ENCODE measurements around the gene SPATA31C2.

SPATA31C2 gene

DNA sequence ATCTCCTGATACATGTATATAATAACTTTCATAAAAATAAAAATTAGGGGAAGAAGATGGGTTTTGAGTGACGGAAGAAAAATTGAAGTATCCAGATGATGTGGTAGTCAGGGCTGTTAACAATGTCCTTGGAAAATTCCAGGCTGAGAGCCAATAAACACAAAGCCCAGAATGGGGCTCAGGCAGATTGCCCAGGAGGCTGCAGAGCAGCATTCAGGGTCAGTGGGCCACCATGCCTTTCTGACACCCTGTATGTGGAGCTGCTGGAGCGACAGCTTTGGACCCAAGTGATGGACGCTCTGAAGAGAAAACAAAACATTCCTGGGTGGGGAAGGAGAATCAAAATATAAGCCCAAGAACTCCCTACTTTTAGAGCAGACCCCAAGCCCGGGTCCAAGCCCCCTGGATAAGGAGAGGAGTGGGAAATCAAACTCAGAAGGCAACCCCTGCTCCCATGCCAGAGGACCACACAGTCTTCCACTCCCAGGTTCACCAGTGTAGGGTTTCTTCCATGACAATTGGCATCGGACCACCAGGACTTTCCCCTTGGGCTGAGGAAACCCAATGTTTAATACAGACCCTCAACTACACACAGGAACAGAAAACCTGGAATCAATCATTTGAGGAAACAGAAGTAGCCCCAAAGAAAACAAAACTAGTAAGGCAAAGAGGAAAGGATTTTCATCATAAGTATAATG is 45.7 kb upstream of the SPATA31C2 start:
- H3K27me3 ChIP-seq (ENCODE audit: control insufficient read depth, low read length), result no peaks in the 10 kb centered on the region
- H3K36me3 ChIP-seq (ENCODE audit: control insufficient read depth, low read length), result no peaks in the 10 kb centered on the region
- no peak overlapping the region for H3K4me3 ChIP-seq (ENCODE audit: low read length)
- H3K9me3 ChIP-seq (ENCODE audit: control insufficient read depth, insufficient read depth, low read length), result no peaks in the 10 kb centered on the region
- H3K27ac ChIP-seq (ENCODE audit: low read depth, low read length), result no peak overlapping the region
- no peaks in the 10 kb centered on the region for H3K9me2 ChIP-seq (replicated peaks; ENCODE audit: control insufficient read depth, low read length)
- TF ChIP-seq, protein P1, sequence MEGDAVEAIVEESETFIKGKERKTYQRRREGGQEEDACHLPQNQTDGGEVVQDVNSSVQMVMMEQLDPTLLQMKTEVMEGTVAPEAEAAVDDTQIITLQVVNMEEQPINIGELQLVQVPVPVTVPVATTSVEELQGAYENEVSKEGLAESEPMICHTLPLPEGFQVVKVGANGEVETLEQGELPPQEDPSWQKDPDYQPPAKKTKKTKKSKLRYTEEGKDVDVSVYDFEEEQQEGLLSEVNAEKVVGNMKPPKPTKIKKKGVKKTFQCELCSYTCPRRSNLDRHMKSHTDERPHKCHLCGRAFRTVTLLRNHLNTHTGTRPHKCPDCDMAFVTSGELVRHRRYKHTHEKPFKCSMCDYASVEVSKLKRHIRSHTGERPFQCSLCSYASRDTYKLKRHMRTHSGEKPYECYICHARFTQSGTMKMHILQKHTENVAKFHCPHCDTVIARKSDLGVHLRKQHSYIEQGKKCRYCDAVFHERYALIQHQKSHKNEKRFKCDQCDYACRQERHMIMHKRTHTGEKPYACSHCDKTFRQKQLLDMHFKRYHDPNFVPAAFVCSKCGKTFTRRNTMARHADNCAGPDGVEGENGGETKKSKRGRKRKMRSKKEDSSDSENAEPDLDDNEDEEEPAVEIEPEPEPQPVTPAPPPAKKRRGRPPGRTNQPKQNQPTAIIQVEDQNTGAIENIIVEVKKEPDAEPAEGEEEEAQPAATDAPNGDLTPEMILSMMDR (IDR thresholded peaks at IDR 0.05; ENCODE audit: low read depth, low read length, poor library complexity, severe bottlenecking), result no peak
- no peak for TF ChIP-seq EZH2phosphoT487 (IDR thresholded peaks at IDR 0.05; ENCODE audit: borderline replicate concordance, low read length)
- H4K20me1 ChIP-seq (ENCODE audit: control insufficient read depth, insufficient read depth, low read depth, low read length), result no peaks in the 10 kb centered on the region
- no peaks in the 10 kb centered on the region for H3K79me2 ChIP-seq (ENCODE audit: control insufficient read depth, low read length)
- H3K4me2 ChIP-seq (ENCODE audit: low read length), result no peak overlapping the region
- H3K4me1 ChIP-seq (ENCODE audit: control insufficient read depth, low read length), result no peaks in the 10 kb centered on the region
- no peaks in the 10 kb centered on the region for H3F3A ChIP-seq (ENCODE audit: control insufficient read depth, insufficient read depth)

GRCh38 chr9:88182501-88182900 is 44.2 kb upstream of the SPATA31C2 start:
- Histone ChIP-seq H3K9me2 (replicated peaks; ENCODE audit: control insufficient read depth, low read length) (no peaks in the 10 kb centered on the region), H3F3A (ENCODE audit: control insufficient read depth, insufficient read depth) (no peaks in the 10 kb centered on the region), H3K9me3 (ENCODE audit: control insufficient read depth, insufficient read depth, low read length) (no peaks in the 10 kb centered on the region), H3K4me3 (ENCODE audit: low read length) (no peak overlapping the region), H3K79me2 (ENCODE audit: control insufficient read depth, low read length) (no peaks in the 10 kb centered on the region), H3K4me2 (ENCODE audit: low read length) (no peak overlapping the region), H3K4me1 (ENCODE audit: control insufficient read depth, low read length) (no peaks in the 10 kb centered on the region), H3K27me3 (ENCODE audit: control insufficient read depth, low read length) (no peaks in the 10 kb centered on the region), H3K36me3 (ENCODE audit: control insufficient read depth, low read length) (no peaks in the 10 kb centered on the region), H3K27ac (ENCODE audit: low read depth, low read length) (no peak overlapping the region), H4K20me1 (ENCODE audit: control insufficient read depth, insufficient read depth, low read depth, low read length) (no peaks in the 10 kb centered on the region)
- TF ChIP-seq, protein P1 (IDR thresholded peaks at IDR 0.05; ENCODE audit: low read depth, low read length, poor library complexity, severe bottlenecking), result no peak
- TF ChIP-seq EZH2phosphoT487 (IDR thresholded peaks at IDR 0.05; ENCODE audit: borderline replicate concordance, low read length), result no peak

DNA sequence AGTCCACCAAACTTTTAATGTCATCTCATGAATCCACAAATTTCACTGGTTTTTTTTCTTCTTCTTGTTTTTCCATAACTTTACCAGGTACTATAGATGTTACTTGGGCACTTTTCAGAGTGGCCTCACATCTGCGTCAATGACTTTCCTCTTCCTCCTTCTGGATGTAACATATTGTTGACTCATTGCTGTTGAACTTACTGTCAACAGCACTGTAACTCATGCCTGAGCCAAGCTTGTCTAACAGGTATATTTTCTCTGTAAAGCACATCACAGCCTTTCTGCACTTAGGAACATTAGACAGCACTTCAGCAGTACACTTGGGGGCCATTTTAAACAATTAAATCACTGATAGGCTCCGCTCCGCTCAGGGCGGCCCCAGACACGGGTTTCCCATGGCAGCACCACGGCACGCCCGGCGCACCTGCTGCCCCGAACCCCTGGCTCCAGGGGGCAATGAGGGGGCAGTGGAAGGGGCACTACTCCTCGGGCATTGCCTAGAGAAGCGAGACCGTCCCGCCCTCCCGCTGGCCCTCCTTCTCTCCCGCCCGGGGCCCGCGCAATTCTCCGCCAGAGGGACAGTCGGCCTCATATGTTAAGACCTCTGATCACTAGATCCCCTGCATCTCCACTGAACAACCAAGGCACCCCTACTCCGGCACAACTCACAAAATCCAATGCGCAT is 41.9 kb upstream of the SPATA31C2 start:
- no peak overlapping the region for H3K4me2 ChIP-seq (ENCODE audit: low read length)
- H3K4me3 ChIP-seq (ENCODE audit: low read length), result no peak overlapping the region
- no peaks in the 10 kb centered on the region for H3K79me2 ChIP-seq (ENCODE audit: control insufficient read depth, low read length)
- H3F3A ChIP-seq (ENCODE audit: control insufficient read depth, insufficient read depth), result no peaks in the 10 kb centered on the region
- no peaks in the 10 kb centered on the region for H4K20me1 ChIP-seq (ENCODE audit: control insufficient read depth, insufficient read depth, low read depth, low read length)
- TF ChIP-seq, protein P1 (IDR thresholded peaks at IDR 0.05; ENCODE audit: low read depth, low read length, poor library complexity, severe bottlenecking), result no peak
- TF ChIP-seq EZH2phosphoT487 (IDR thresholded peaks at IDR 0.05; ENCODE audit: borderline replicate concordance, low read length), result no peak
- H3K27me3 ChIP-seq (ENCODE audit: control insufficient read depth, low read length), result no peaks in the 10 kb centered on the region; the same call in 1 of the 2 replicates
- no peaks in the 10 kb centered on the region for H3K4me1 ChIP-seq (ENCODE audit: control insufficient read depth, low read length)
- no peaks in the 10 kb centered on the region for H3K9me2 ChIP-seq (replicated peaks; ENCODE audit: control insufficient read depth, low read length)
- H3K27ac ChIP-seq (ENCODE audit: low read depth, low read length), result no peak overlapping the region
- no peaks in the 10 kb centered on the region for H3K36me3 ChIP-seq (ENCODE audit: control insufficient read depth, low read length)
- H3K9me3 ChIP-seq (ENCODE audit: control insufficient read depth, insufficient read depth, low read length), result no peaks in the 10 kb centered on the region
